Esophagus muscularis mucosa (tissue), 4 donors: ENCODE results near the gene COL11A2. TPM values are rescaled to one million over a fixed set of nuclear protein-coding genes. Genes with fewer than 3 reads are reported as not detected.

Experiments used
- DNase-seq: peaks from one replicate; pipeline ENCODE4 v3.0.0-alpha.2; 2017; ENCODE audit errors: extremely low spot score
- H3K27ac ChIP-seq, 4 donors: fragments of 200-600 bp; sonication (generic); replicated peaks in 1 of 4; 1 replicate in 3 of 4; 2 replicates in 1 of 4; pipeline ENCODE4 v1.5.1; 2016 to 2019; ENCODE audit warnings: mild to moderate bottlenecking in 1 of 4
- H3K27me3 ChIP-seq, 4 donors: fragments of 200-600 bp; sonication (generic); one replicate each; pipeline versions ENCODE4 v1.5.1 to v1.6.0; 2016 to 2019
- H3K36me3 ChIP-seq, 4 donors: fragments of 200-600 bp; sonication (generic); one replicate each; pipeline ENCODE4 v1.5.1; 2016 to 2019
- H3K4me1 ChIP-seq, 4 donors: fragments of 200-600 bp; sonication (generic); one replicate each; pipeline ENCODE4 v1.5.1; 2016 to 2019
- H3K4me3 ChIP-seq, 4 donors: fragments of 200-600 bp; sonication (generic); 1 replicate in 2 of 4; 2 replicates in 2 of 4; pipeline ENCODE4 v1.5.1; 2016 to 2019; ENCODE audit warnings: mild to moderate bottlenecking in 4 of 4, moderate library complexity in 1 of 4
- H3K9me3 ChIP-seq, 4 donors: fragments of 200-600 bp; sonication (generic); 1 replicate in 3 of 4; 2 replicates in 1 of 4; pipeline ENCODE4 v1.5.1; 2016 to 2019
- EP300 ChIP-seq: sonication (generic); formaldehyde crosslinking; IDR thresholded peaks from one replicate; pipeline ENCODE4 v1.6.1; 2017; ENCODE audit warnings: antibody characterized with exemption
- POLR2A ChIP-seq: fragments of 450-650 bp; IDR thresholded peaks from one replicate; pipeline ENCODE4 v1.6.1; 2017; ENCODE audit warnings: antibody characterized with exemption, moderate library complexity, mild to moderate bottlenecking, low read depth
- POLR2AphosphoS5 ChIP-seq, 2 donors: sonication (generic); formaldehyde crosslinking; IDR thresholded peaks; one replicate each; pipeline ENCODE4 v1.6.1; 2017; ENCODE audit warnings: antibody characterized with exemption in 2 of 2
- WGBS: methylation state at CpG from one replicate; pipeline ENCODE4 v1.1.5; 2018; 5-methylcytosine and 5-hydroxymethylcytosine counted together
- intact Hi-C: fragments of 100-400 bp; cut with DNase I; formaldehyde crosslinking; loops from one replicate; pipeline ENCODE4 v1.15.1; 2023
- total RNA-seq, 4 donors: library from RNA; depleted of rRNA; stranded (reverse); fragments of >200 nt; gene quantifications; one replicate each; pipeline versions ENCODE4 v1.1.0 to v1.2.1, GENCODE V29; 2016
- TF ChIP-seq, protein P1 (sequence below), 3 experiments: fragments of 200-600 bp in 2 of 3; fragments of 450-650 bp in 1 of 3; sonication (generic) in 2 of 3; IDR thresholded peaks; one replicate each; pipeline ENCODE4 v1.5.1; 2017 to 2019; ENCODE audit warnings: antibody characterized with exemption in 3 of 3, mild to moderate bottlenecking in 2 of 3, moderate library complexity in 1 of 3

Gene COL11A2
- total RNA-seq, 4 donors from 2014 or later: 0.17 to 1.1 (median 0.19) TPM; not detected in 1

DNA sequence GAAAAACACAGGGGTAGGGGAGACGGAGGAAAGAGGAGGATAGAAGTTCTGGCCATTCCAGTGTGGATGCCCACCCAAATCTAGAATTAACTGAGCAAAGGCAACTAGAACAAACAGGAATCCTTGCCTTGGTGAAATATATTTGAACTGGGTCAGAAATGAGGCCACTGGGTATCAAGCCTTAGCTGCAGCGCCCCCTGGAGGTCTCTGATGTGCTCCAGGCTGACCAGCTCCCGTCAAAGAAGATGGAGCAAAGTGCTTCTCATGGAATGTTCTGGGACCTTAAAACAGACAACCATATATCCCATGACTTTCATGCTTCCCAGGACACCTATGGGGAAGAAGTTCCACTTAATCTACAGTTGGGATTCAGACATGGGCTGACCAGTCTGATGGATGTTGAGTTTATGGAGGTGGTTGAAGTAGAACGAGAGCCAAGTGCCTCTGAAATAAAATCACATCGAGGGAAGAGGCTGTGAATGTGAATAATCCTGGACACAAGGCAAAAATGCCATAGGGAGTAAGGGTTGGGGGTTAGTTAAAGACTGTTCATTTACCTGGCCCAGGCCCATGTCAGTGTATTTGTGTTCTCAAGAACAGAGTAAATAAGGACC is 66.1 kb downstream of the COL11A2 start:
- no peaks in the 10 kb centered on the region for H3K4me1 ChIP-seq
- DNase-seq: no peak
- intact Hi-C loops: no loop called here
- peaks cover 0 to 24% (median 0%) of the 10 kb centered on the region in 4 donors for H3K27me3 ChIP-seq
- peaks cover 0 to 4% (median 0%) of the 10 kb centered on the region in 4 donors for H3K9me3 ChIP-seq
- no peak overlapping the region for H3K4me3 ChIP-seq
- H3K27ac ChIP-seq: no peak overlapping the region
- TF ChIP-seq, protein P1, sequence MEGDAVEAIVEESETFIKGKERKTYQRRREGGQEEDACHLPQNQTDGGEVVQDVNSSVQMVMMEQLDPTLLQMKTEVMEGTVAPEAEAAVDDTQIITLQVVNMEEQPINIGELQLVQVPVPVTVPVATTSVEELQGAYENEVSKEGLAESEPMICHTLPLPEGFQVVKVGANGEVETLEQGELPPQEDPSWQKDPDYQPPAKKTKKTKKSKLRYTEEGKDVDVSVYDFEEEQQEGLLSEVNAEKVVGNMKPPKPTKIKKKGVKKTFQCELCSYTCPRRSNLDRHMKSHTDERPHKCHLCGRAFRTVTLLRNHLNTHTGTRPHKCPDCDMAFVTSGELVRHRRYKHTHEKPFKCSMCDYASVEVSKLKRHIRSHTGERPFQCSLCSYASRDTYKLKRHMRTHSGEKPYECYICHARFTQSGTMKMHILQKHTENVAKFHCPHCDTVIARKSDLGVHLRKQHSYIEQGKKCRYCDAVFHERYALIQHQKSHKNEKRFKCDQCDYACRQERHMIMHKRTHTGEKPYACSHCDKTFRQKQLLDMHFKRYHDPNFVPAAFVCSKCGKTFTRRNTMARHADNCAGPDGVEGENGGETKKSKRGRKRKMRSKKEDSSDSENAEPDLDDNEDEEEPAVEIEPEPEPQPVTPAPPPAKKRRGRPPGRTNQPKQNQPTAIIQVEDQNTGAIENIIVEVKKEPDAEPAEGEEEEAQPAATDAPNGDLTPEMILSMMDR (IDR thresholded peaks at IDR 0.05): peak; percentile 37 to 62 (median 38)
- TF ChIP-seq POLR2AphosphoS5 (IDR thresholded peaks at IDR 0.05): no peak
- no peaks in the 10 kb centered on the region for H3K36me3 ChIP-seq
- 65% methylated on average over 5 of the region's 5 CpGs for WGBS

DNA sequence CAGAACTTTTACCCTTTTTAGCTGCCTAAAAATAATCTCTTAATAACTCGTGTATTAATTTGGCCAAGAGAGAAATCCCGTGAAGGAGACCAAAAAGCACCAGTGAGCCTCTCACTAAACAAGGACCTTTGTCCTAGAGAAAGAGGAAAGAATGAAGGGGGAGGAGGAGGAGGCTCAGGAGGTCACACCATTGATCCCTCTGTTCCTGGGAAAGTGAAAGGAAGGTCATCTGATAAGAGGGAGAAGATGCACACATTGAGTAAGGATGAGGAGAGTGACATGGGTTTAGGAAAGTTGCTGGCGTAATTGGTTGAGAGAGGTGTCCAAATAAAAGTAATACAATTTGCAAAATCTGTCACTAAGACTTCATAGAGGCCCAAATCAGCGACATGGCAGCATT is 67.3 kb downstream of the COL11A2 start:
- H3K27ac ChIP-seq: no peak overlapping the region
- H3K4me1 ChIP-seq: no peaks in the 10 kb centered on the region
- peaks cover 0 to 16% (median 0%) of the 10 kb centered on the region in 4 donors for H3K27me3 ChIP-seq
- intact Hi-C loops: no loop called here
- peaks cover 0 to 4% (median 0%) of the 10 kb centered on the region in 4 donors for H3K9me3 ChIP-seq
- H3K36me3 ChIP-seq: no peaks in the 10 kb centered on the region
- TF ChIP-seq EP300 (no peak), POLR2AphosphoS5 (IDR thresholded peaks at IDR 0.05) (no peak), POLR2A (no peak)
- TF ChIP-seq, protein P1 (IDR thresholded peaks at IDR 0.05): no peak
- DNase-seq: no peak
- 77% methylated on average over 4 of the region's 4 CpGs for WGBS
- no peak overlapping the region for H3K4me3 ChIP-seq

DNA sequence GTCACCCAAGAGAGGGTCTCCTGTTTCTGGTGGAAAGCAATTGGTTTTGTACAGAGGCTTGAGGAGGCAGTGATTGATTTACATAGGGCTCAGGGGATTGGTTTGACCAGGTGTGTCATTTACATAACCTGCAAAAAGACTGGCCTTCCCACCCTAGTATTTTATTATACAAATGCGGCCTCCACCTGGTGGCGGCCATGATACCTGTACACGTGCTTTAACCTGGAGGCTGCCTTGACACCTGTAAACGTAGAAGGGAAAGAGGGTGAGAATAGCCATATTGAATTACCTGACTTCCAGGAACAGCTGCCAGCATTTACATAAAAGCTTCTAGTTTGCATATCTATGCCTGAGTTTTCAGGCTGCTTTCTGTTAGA is 67.8 kb downstream of the COL11A2 start:
- Histone ChIP-seq H3K27ac (no peak overlapping the region), H3K27me3 (peaks cover 0 to 16% (median 0%) of the 10 kb centered on the region in 4 donors), H3K4me3 (no peak overlapping the region), H3K9me3 (peaks cover 0 to 4% (median 0%) of the 10 kb centered on the region in 4 donors), H3K4me1 (no peaks in the 10 kb centered on the region), H3K36me3 (no peaks in the 10 kb centered on the region)
- DNase-seq: no peak
- TF ChIP-seq EP300 (no peak), POLR2A (no peak), POLR2AphosphoS5 (IDR thresholded peaks at IDR 0.05) (no peak)
- TF ChIP-seq, protein P1 (IDR thresholded peaks at IDR 0.05): no peak
- WGBS: 88% methylated on average over 4 of the region's 4 CpGs
- intact Hi-C loops: no loop called here

DNA sequence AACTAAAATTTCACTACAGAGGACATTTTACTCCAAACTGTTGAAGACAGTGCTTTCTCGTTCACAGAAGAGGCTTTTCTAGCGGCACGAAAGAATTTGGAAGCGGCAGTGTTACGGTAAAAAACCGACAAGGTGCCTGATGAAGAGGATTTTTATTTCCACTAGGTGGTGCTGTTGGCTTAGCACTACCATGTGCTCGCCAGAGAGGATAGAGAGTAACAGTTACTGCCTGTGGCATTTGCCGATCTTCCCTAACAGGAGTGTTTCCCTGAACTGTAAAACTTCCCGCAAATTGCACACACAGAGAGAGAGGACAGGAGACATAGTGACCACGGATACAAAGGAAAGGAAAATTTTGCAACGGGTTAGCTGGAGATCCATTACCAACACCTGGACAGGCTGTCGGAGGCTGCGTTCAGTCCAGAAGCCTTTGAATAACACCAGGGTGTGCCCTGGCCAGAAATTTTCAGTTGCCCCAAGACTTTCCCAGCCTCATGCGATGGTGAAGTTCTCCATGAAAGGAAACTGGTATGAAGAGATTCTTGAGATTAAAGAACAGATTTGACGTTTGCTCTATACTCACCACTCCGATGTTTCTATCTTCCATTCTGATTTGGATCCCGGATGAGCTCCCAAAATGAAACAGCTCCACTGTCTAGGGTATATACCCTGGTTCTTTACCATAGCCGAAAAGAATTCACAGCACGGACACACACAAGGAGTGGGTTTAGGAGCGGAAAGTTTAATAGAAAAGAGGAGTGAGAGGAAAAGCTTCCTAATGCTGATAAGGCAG is 68.3 kb downstream of the COL11A2 start:
- DNase-seq: no peak
- intact Hi-C loops: no loop called here
- TF ChIP-seq, protein P1 (IDR thresholded peaks at IDR 0.05): peak in 2 of 3 experiments; percentile 19 to 34
- TF ChIP-seq POLR2A: no peak

More for the DNA sequence above, 68.3 kb downstream of the COL11A2 start:
- Histone ChIP-seq H3K4me1 (no peaks in the 10 kb centered on the region), H3K4me3 (no peak overlapping the region), H3K27ac (no peak overlapping the region), H3K36me3 (no peaks in the 10 kb centered on the region), H3K9me3 (peaks cover 0 to 4% (median 0%) of the 10 kb centered on the region in 4 donors), H3K27me3 (peaks cover 0 to 16% (median 0%) of the 10 kb centered on the region in 4 donors)
- 93% methylated on average over 20 of the region's 20 CpGs for WGBS
